GM20431 (cell line): ENCODE data around the gene SRSF9.
"Not testable (repeated sequence)": the region's sequence is repeated elsewhere in the genome, so short reads cannot be mapped to it uniquely, and the experiment has no call there.

Source experiments
- in situ Hi-C: fragments of 300-500 bp; cut with MseI, MboI; formaldehyde crosslinking; loops from one replicate; pipeline ENCODE4 v1.15.0; 2020; ENCODE audit warnings: low sequenced_read_pairs; ENCODE audit not compliant: unreplicated experiment

SRSF9 gene

GRCh38 chr12:120455302-120455701 is 14.2 kb downstream of the SRSF9 start:
- in situ Hi-C loops, result no loop called here

GRCh38 chr12:120453977-120454376 is 15.6 kb downstream of the SRSF9 start:
- in situ Hi-C loops, result no loop called here

- in situ Hi-C loops, result no loop called here
Measured at GRCh38 chr12:120453060-120453750, 16.3 kb downstream of the SRSF9 start.

DNA sequence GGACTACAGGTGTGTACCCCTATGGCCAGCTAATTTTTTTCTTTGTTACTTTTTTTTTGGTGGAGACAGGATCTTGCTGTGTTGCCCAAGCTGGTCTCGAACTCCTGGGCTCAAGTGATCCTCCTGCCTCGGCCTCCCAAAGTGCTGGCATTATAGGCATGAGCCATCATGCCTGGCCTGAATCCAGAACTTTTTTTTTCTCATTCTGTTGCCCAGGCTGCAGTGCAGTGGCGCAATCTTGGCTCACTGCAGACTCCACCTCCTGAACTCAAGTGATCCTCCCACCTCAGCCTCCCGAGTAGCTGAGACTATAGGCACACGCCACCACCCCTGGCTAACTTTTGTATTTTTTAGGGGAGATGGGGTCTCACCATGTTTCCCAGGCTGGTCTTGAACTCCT is 17.0 kb downstream of the SRSF9 start:
- in situ Hi-C loops, result not testable (repeated sequence)

DNA sequence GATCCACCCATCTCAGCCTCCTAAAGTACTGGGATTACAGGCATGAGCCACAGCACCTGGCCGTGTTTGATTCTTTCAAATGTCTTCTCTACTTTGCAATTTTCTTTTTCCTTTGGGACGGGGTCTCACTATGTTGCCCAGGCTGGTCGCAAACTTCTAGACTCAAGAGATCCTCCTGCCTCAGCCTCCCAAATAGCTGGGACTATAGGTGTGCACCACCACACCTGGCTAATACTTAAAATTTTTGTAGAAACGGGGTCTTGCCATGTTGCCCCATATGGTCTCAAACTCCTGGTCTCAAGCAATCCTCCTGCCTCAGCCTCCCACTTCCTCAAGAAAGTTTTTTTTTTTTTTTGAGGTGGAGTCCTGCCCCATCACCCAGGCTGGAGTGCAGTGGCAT is 21.6 kb downstream of the SRSF9 start:
- in situ Hi-C loops, result no loop called here

DNA sequence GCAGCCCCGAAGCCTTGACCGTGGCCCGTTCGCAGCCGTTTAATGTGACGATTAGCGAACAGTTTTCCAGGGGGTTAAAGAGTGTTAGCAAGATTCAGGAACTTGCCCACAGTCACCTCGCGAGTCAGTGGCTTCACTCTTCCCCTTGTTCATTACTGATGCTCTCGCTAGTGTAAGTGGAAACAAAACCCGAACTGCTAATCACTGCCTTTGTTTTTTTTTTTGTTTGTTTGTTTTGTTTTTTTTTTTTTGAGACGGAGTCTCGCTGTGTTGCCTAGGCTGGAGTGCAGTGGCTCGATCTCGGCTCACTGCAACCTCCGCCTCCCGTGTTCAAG is 22.7 kb downstream of the SRSF9 start:
- in situ Hi-C loops, result not testable (repeated sequence)

DNA sequence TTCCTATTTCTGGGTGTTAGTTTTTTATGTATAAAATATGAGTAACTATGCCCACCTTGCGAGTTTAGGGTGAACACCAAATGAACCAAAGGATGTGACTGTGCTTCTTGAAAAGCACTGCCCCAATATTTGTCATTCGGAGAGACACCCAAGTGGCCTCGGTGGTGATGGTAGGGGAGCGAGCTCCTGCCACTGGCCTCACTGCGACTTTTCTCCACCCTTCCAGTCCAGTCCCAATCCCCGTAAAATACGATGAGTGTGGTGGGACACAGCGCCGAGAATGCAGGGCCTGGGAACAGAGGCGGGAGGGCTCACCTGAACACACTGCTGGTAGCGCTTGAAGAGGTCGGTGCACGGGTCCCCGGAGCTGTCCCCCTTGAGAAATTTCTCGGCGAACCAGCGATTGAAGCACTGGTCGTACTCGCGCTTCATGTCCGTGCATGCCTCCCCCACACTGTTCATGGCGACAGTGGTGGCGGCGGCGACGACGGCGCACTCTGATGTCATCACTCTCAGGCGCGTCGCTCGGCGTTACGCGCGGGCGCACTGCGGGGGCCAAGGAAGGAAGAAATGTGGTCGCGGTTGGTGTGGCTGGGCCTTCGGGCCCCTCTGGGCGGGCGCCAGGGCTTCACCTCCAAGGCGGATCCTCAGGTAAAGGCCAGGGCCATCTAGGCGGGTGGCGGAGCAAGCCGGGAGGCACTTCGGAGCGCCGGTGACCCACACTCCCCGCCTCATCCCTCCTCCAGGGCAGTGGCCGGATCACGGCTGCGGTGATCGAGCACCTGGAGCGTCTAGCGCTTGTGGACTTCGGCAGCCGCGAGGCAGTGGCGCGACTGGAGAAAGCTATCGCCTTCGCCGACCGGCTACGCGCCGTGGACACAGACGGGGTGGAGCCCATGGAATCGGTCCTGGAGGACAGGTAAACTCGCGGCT is 23.4 kb downstream of the SRSF9 start, which contains the start of the genes GATC and TRIAP1:
TSS of gene GATC (plus strand) at position 534 of the 933 bp plus-strand sequence. CDS start at position 571, 37 bp downstream.
TSS of gene TRIAP1 (minus strand) at position 474 of the 933 bp plus-strand sequence. CDS start at position 462, 12 bp downstream.
- in situ Hi-C loops, result no loop called here

DNA sequence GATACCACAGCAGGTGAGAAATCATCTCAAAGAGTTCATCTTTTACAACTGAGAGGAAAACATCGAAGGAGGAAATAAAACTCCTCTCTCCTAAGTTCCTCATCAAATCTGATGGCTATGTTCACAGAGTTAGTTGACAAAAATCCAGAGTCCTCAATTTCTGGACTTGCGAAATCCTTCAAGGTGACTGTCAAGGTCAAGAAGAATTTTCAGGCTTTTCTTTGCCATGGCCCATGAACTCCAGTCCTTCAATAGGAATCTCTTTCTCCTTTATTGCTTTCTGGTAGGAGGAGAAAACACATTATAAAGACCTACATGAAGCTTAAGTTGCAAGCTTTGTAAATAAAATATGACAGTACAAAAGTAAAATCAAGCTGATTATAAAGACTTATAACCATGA is 24.9 kb downstream of the SRSF9 start:
- in situ Hi-C loops, result no loop called here

DNA sequence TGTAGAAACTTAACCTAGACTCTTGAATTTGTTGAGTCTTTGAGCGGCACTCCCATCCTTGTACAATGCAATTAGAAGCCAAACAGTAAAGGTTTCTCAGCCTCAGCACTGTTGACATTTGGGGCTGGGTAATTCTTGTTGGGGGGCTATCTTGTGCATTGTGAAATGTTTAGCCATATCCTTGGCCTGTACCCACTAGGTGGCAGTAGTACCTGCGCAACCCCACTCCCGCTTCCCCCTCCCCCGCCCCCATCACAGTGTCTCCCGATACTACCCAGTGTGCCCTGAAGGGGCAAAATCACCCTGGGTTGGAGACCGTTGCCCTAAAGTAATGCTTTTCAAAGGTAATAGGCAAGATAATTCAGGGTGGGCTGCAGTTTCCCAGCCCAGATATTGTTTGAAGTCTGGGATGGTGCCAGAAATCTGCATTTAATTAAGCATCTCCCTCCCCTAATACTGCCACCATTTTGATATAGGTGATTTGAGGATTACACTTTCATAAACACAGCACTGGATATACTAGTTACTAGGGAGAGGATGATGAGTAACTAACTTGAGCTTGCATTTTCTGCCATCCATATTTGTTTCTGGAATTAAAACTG is 29.8 kb downstream of the SRSF9 start:
- in situ Hi-C loops, result no loop called here

DNA sequence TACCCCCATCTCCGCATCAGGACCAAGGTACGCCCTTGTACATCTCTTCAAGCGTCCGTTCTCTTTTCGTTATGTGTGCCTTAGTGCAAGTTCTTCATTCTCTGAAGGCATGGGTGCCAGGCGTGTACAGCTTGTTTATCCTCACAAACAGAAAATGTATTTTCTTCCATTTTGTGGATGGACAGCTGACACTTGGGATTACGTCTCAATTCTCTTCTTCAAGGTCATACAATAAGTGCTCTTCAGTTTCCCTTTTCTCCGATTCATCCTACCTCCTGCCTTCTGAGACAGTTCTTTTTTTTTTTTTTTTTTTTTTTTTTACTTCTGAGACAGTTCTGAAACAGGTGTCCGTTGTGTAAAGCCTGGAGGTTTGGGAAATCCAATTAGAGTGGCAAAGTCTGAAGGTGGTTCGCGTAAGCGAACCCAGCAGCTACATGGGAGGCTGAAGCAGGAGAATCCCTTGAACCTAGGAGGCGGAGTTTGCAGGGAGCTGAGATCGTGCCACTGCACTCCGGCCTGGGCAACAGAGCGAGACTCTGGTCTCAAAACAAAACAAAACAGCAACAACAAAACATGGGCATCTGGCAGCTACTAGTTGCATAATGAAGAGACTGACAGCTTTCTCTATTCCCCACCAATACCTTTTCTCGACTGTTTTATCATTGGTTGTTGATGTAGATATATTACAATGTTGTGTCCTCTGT is 30.9 kb downstream of the SRSF9 start:
- in situ Hi-C loops, result no loop called here

- in situ Hi-C loops, result no loop called here
Measured at GRCh38 chr12:120437735-120438494, 31.6 kb downstream of the SRSF9 start, which contains the start of gene COX6A1. Gene COX6A1, plus strand, starts transcription at chr12:120438113. Its CDS starts 14 bp downstream, at chr12:120438127.

DNA sequence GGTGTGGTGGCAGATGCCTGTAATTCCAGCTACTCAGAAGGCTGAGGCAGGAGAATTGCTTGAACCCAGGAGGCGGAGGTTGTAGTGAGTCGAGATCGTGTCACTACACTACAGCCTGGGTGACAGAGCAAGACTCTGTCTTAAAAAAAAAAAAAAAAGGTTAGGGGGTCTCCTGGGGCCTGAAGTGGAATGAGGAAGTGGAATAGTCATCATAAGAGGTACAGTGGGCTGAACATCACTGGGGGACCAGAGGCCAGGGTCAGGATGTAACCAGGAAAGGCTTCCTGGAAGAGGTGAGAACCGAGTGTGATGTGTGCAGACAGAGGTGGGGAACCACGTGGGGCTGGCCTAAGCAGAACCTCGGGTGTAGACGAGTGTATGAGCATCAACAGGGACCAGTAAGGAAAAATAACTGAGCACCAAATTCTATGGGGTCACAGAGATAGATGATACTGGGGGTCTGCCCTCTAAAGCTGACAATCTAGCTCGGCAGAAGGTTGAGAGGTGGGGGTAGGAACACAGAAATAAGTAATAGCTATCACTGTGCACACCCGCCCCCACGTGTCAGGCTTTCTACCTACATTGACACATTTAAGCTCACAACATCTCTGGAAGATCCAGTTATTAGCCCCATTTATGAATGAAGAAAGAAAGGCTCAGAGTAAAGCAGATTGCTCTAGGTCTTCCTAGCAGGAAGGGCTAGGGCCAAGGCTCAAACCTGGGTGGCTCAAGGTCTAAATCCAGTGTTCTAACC is 36.6 kb downstream of the SRSF9 start:
- in situ Hi-C loops, result no loop called here

DNA sequence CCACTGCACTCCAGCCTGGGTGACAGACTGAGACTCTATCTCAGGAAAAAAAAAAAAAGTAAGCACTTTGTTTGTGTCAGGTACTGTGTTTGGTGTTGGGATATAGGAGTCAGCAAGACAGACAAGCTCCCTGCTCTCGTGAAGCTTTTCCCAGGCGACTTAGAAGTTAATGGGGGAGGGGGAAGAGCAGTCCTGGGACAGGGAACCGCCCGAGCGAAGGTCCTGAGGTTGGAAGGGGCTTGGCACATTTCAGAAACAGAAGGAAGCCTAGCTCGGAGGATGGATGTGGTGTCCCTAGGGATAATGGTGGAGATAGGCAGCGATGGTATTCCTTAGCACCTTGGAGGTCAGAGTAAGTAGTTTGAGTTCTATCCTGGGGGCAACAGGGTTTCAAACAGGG is 40.2 kb downstream of the SRSF9 start:
- in situ Hi-C loops, result no loop called here

GRCh38 chr12:120428597-120429229 is 40.8 kb downstream of the SRSF9 start:
- in situ Hi-C loops, result no loop called here

DNA sequence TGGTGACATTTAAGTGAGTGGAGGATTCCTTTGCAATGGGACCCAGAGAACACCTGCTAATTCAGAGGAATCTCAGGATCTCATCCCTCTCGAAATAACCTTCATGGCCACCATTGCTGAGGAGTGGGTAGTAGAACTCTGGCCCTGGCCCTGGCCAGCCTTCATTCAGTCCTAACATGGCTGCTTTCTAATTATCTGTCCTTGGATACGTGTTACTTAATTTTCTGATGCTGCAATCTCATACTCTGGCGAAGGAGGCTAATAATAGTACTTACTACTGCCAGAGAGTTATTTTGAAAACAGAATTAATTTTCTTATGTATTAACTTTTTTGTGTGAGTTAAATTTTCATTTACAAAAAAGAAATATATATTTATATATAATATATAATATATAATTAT is 43.8 kb downstream of the SRSF9 start:
- in situ Hi-C loops, result no loop called here

GRCh38 chr12:120422892-120423456 is 46.6 kb downstream of the SRSF9 start:
- in situ Hi-C loops, result no loop called here

DNA sequence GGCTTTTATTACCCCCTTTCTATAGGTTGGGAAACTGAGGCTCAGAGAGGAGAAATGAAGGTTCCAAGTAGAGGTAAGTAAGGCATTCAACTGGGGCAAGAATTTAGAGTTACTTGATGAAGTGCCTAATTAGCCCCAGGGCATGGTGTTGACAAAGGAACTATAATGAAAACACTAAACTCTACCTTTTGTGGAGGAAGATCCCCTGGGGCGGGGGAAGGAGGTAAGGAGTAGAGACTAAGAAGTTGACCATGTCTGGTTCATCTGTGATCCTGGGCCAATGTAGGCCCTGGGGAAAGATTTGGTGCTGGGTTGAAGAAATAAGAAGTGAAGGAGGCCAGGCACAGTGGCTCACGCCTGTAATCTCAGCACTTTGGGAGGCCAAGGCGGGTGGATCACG is 47.8 kb downstream of the SRSF9 start:
- in situ Hi-C loops, result no loop called here
